Measurements from ENCODE around the gene YTHDF1. TPM values are rescaled to one million over a fixed set of nuclear protein-coding genes. Genes with fewer than 3 reads are reported as not detected.

The YTHDF1 gene
- polyA plus RNA-seq, 1 donor from 2014 or later: 36.9 TPM

GRCh38 chr20:63257629-63258028 lies 41.7 kb upstream of the YTHDF1 start:
- Histone ChIP-seq H3K9ac (ENCODE audit: low read length) (no peak overlapping the region), H3K9me2 (ENCODE audit: insufficient read depth, low read length) (no peaks in the 10 kb centered on the region), H4K20me1 (ENCODE audit: insufficient read depth) (no peaks in the 10 kb centered on the region), H2AFZ (ENCODE audit: low read depth, low read length) (no peak overlapping the region), H3K36me3 (ENCODE audit: insufficient read depth, low read length) (no peaks in the 10 kb centered on the region), H3K79me2 (replicated peaks; ENCODE audit: insufficient read depth, low read length) (peaks cover 6% of the 10 kb centered on the region), H3K27me3 (ENCODE audit: insufficient read depth, low read depth, low read length) (peaks cover 19% of the 10 kb centered on the region), H3K27ac (ENCODE audit: low read length) (no peak overlapping the region), H3K4me2 (ENCODE audit: low read length) (no peak overlapping the region), H3K4me3 (ENCODE audit: low read length) (no peak overlapping the region), H3K9me3 (ENCODE audit: low read length) (no peaks in the 10 kb centered on the region), H3F3A (ENCODE audit: insufficient read depth, low read length, poor library complexity, severe bottlenecking) (no peaks in the 10 kb centered on the region)
- TF ChIP-seq TAF1 (IDR thresholded peaks at IDR 0.05; ENCODE audit: low read depth) (no peak), CTCF (IDR thresholded peaks at IDR 0.05; ENCODE audit: poor library complexity, severe bottlenecking) (no peak), EP300 (conservative IDR thresholded peaks at IDR 0.05; ENCODE audit: poor library complexity, severe bottlenecking) (no peak), POLR2AphosphoS5 (IDR thresholded peaks at IDR 0.05) (no peak), RAD21 (conservative IDR thresholded peaks at IDR 0.05) (no peak), MXI1 (conservative IDR thresholded peaks at IDR 0.05; ENCODE audit: poor library complexity, severe bottlenecking) (no peak), SMC3 (conservative IDR thresholded peaks at IDR 0.05; ENCODE audit: poor library complexity) (no peak), REST (IDR thresholded peaks at IDR 0.05; ENCODE audit: borderline replicate concordance) (no peak), EZH2 (IDR thresholded peaks at IDR 0.05; ENCODE audit: borderline replicate concordance, insufficient read depth, low read length, poor library complexity, severe bottlenecking) (no peak)

- TF ChIP-seq EP300 (conservative IDR thresholded peaks at IDR 0.05; ENCODE audit: poor library complexity, severe bottlenecking): peak; percentile 26
- no peak for TF ChIP-seq TAF1 (IDR thresholded peaks at IDR 0.05; ENCODE audit: low read depth)
- Histone ChIP-seq H3K9me2 (ENCODE audit: insufficient read depth, low read length) (no peaks in the 10 kb centered on the region), H3K27me3 (ENCODE audit: insufficient read depth, low read depth, low read length) (peaks cover 19% of the 10 kb centered on the region), H3K9ac (ENCODE audit: low read length) (no peak overlapping the region), H4K20me1 (ENCODE audit: insufficient read depth) (no peaks in the 10 kb centered on the region), H2AFZ (ENCODE audit: low read depth, low read length) (no peak overlapping the region), H3K4me2 (ENCODE audit: low read length) (no peak overlapping the region), H3K79me2 (replicated peaks; ENCODE audit: insufficient read depth, low read length) (peaks cover 11% of the 10 kb centered on the region), H3K27ac (ENCODE audit: low read length) (no peak overlapping the region), H3K36me3 (ENCODE audit: insufficient read depth, low read length) (no peaks in the 10 kb centered on the region), H3F3A (ENCODE audit: insufficient read depth, low read length, poor library complexity, severe bottlenecking) (no peaks in the 10 kb centered on the region), H3K9me3 (ENCODE audit: low read length) (no peaks in the 10 kb centered on the region), H3K4me3 (ENCODE audit: low read length) (no peak overlapping the region)
These were observed 41.0 kb upstream of the YTHDF1 start for GRCh38 chr20:63256954-63257353.

Measured in neural cell (in vitro differentiated cells).